ENCODE measurements around the gene USP36.
A peak's percentile ranks its signal among the peaks of the same experiment; 100 is the strongest.
"Not testable (repeated sequence)": the region's sequence is repeated elsewhere in the genome, so short reads cannot be mapped to it uniquely, and the experiment has no call there.

Gene USP36

DNA sequence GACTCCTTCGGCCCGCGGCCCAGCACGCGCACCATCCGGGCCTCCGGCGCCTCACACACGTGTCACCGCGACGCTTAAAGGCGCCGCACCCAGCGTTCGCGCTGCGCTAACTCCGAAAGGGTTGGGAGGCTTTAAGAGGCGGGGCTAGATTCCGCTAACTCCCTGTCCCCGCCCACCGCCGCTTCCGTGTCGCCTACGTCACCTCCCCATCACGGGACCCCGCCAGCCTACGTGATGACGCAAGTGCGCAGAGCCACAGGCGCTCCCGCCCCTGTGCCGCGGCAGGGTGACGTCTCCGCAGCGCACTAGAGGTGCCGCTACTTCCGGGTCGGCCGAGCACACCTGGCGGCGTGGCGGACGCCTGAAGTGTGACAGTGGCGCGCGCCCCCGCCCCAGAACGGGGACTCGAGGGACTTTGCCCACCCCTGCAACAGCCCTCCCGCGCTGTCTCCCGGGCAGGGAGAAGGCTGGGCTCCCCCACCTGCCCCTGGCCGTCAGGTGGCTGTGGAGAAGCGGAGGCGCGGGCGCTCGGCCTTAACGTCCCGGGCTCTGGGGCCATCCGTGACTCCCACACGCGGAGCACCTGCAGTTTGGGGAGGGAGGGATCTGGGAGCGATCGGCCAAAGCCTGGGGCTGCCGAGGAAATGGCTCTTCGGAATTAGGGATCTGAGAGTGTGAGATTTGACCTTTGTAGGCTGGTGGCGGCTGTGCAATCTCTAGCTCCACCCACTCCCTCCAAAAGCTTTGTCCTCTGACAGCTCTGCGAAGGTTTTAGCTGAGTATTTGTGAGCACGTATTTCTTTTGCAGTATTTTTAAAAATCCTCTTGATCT lies at the start of gene USP36:
Gene USP36 (minus strand): TSS at position 35 of the 832 bp plus-strand sequence. CDS start 4,451 bp downstream, outside the sequence.
- peak; percentile 97 for DNase-seq

DNA sequence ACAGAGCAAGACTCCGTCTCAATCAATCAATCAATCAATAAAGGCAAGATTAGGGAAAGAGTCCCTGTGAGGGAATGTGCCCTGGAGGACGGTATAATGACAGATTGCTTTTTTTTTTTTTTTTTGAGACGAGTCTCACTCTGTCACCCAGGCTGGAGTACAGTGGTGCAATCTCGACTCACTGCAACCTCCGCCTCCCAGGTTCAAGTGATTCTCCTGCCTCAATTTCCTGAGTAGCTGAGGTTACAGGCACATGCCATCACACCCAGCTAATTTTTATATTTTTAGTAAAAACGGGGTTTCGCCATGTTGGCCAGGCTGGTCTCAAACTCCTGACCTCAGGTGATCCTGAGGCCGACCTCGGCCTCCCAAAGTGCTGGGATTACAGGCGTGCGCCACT lies 49.5 kb upstream of the USP36 start:
- DNase-seq: not testable (repeated sequence)

- no peak for DNase-seq
Observed at GRCh38 chr17:78889531-78889930, 48.9 kb upstream of the USP36 start.

DNA sequence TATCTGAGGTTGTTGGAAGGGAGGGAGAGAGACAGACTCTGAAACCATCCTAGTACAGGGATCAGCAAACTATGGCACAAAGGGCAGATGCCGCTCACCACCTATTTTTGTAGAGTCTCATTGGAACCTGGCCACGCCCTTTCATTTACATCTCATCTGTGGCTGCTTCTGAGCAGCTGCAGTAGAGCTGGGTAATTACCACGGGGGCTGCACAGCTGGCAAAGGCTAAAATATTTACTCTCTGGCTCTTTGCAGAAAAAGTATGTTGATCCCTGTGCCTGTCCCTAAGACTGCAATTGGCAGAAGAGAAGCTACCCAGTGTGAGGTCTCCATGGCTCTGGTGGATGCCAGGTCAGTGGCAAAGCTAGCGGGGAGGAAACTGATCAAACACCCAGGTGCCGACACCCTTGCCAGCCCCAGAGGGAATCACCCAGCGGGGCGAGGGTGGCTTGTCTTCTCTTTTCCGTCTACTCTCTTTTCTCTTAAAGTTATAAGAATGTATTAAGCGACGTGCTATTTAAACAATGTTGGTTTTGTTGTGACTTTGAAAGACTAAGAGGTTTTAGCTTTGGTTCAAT lies 48.4 kb upstream of the USP36 start:
- peak; percentile 16 for DNase-seq

DNA sequence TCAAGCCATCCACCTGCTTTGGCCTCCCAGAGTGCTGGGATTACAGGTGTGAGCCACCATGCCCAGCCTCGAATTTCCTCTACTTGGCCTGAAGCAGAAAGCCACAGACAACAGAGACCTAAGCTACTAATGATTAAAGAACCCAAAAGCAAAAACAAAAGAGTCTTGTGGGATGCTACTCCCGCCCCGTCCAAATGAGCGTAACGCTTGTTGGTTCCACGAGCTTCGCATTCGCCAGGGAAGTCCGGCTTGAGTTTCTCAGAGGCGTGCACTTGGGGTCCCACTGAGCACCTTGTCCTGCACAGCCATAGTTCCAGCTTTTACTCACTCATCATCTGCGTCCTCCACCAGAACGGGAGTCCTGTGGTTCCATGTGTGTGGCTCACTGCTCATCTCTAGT lies 46.3 kb upstream of the USP36 start:
- DNase-seq: no peak

DNA sequence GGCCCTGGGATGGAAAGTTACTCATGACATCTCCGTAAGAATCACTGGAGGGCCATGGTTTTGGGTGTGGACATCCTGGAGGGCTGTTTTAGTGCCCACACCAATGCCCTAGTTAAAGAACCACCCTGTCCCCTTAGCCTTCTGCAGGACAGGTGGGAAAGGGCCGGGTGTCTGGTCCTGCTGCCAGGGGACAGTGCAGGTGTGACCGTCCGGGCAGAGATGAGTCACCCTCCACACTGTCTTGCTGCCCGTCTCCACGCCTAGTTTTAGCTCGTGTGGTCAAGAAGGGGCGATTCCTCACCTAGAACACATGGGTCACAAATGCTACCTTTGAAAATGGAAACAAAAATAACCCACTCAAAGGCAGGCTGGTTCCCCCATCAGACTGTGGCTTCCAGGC lies 45.3 kb upstream of the USP36 start:
- DNase-seq: no peak

GRCh38 chr17:78884876-78885667 lies 44.5 kb upstream of the USP36 start:
- no peak for DNase-seq

GRCh38 chr17:78884148-78884825 lies 43.7 kb upstream of the USP36 start:
- no peak for DNase-seq

DNA sequence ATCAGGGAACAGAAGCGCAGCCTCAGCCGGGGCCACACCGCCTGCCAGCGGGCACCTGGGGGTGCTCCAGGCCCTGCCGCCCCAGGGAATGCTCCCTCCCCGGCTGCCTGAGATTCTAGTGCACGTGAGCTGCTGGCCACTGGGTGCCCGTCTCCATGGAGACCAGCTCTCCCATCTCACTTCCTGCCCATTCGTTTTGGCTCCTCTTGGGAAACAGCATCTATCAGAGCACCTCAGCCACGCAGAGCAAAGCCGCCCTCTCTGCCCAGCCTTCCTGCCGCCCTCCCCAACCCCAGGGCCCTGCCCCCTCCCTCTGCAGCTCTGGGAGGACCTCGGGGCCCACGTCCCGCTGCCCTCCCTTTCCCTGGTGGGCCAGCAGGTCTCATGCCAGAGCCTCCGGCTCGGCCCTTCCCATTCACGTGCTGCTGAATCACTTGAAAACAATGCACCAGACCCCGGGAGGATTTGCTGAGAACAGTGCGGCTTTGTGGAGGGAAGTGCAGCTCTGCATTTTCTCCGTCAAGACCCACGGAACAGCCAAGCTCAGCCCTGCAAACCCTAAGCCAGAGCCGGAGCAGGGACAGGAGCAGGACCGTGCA lies 43.0 kb upstream of the USP36 start:
- no peak for DNase-seq

GRCh38 chr17:78883089-78883532 lies 42.5 kb upstream of the USP36 start:
- no peak for DNase-seq

DNA sequence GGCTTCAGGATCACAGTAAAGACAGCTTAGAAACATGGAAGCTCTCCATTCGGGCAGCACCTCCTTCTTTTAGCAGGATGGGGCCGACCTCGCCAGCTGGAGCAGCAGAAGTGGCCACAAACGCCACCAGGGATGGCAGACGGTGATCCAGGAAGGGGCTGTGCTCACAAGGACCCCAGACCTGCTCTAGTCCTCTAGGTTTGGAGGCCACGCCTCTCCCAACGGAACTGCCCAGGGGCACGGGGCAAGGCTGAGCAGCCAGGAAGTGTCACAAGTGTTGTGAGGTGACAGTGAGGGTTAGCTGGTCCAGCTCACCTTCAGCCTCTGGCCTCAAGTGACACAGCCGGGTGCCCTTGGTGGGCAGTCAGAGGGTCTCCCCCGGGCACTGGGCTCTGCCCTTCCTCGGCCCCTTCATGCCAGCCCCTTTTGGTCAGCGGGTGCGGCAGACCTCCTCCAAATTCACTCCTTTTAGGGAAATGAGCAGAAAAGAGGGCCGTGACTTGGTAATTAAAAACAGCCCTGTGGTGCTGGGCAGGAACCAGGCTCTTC lies 42.0 kb upstream of the USP36 start:
- DNase-seq: no peak

GRCh38 chr17:78879635-78880186 lies 39.1 kb upstream of the USP36 start:
- peak; percentile 85 for DNase-seq

DNA sequence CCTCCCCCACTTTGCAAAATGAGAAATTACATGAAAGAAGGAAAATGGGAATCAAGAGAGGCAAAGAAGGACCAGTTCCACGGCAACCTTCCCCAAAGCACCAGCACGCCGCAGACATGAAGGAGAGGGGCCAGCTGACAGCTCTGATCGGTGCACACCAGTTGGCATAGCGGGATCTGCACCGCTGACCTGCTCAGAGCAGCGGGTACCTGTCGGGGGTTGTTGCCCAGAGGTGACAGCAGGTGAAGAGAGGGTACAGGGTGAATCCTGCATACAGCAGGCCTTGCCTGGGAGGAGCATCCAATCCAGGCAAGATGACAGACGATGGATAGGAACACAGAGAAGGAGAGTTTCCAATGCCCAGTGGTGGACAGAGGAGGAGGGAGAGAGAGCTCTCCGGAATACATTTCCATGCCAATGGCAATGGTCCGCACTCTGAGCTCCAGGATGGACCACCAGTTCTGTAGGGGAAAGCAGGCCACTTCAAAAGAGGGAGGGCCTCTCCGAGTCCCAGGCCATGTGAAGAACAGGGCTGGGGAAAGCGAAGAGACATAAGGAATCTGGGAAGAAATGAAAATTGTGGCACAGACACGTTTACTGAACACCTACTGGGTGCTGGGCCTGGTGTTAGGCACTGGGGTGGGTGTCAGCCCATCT lies 38.4 kb upstream of the USP36 start:
- DNase-seq: peak; percentile 19

DNA sequence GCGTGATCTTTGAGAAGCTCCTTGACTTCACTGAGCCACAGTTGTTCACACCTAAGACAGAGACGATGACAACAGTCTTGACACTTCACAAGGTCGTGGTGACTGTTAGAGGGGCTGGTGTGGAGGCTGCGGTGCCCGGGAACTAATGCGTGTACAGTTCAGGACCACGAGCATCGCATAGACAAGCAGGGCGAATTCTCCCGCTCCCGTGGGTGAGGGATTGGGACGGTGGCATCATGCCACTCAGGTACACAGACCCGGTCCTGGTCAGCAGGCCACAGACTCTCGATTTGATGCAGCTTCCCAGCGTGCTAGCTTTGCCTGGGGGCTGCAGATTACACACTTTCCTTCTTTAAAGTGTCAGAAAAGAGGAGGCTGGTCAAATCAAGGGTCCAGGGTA lies 37.6 kb upstream of the USP36 start:
- DNase-seq: no peak

DNA sequence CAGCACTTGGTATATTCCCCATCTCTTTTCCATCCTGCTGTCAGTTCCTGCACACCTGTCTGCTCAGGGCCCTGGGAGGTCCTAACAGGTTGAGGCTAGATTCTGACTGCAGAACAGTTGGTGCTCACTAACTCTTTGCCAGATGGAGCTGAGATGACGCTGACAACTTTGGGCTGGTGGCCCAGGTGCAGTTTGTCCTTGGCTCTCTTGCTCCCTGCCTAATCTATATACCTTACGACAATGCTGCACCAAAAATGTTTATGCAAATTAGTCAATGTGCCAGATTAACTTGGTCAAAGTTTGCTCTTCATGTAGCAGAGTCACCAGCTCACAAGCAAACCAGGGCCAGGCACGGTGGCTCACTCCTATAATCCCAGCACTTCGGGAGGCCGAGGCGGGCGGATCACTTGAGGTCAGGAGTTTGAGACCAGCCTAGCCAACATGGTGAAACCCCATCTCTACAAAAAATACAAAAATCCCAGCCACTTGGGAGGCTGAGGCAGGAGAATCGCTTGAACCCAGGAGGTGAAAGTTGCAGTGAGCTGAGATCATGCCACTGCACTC lies 36.4 kb upstream of the USP36 start:
- DNase-seq: peak; percentile 98

DNA sequence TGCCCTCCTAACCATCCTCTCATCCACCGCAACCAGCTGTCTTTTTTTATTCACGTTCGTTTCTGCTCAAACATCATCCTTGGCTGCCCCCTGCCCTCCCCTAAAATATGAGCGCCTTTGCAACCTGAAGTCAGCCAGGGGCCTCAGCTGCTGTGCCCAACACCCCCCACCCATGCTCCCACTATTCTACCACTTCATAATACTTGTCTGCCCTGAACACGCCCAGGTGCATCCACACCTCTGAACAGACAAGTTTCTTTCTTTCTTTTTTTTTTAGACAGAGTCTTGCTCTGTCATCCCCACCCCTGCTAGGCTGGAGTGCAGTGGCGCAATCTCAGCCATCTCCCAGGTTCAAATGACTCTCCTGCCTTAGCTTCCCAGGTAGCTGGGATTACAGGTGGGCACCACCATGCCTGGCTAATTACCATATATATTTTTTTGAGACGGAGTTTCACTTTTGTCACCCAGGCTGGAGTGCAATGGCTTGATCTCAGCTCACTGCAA lies 35.5 kb upstream of the USP36 start:
- DNase-seq: no peak

DNA sequence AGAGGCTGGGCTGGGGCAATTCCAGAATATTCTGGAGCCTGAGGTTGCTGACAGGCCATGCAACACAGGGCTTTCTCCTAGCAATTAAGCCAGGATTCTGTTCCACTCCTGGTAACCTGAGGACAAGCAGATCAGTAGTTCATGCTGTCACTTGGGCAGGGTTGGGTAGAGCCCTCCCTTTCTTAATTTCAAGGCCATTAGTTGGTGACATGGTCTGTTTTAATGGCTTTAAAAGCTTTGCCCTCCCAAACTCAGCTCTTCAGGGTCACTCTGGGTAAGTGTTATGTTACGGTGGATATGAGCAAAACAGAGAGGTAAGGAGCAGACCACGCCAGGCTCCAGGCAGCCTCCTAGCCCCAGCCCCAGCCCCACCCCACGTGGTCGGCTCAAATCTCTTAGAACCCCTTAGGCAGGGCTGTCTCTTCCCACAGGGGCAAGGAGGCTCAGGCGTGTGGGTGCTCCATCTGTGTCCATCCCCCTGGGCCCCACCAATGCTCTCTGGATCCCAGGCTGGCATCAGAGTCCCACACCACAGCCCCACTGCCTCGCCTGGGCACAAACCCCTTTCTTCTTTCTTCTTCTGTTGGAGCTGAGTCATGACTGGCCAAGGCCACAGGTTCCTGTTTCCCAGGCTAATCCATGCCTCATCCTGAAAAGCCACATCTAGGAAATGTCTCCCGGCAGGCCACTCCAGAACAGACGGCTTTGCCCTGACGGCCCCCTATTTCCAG lies 34.9 kb upstream of the USP36 start:
- DNase-seq: no peak

DNA sequence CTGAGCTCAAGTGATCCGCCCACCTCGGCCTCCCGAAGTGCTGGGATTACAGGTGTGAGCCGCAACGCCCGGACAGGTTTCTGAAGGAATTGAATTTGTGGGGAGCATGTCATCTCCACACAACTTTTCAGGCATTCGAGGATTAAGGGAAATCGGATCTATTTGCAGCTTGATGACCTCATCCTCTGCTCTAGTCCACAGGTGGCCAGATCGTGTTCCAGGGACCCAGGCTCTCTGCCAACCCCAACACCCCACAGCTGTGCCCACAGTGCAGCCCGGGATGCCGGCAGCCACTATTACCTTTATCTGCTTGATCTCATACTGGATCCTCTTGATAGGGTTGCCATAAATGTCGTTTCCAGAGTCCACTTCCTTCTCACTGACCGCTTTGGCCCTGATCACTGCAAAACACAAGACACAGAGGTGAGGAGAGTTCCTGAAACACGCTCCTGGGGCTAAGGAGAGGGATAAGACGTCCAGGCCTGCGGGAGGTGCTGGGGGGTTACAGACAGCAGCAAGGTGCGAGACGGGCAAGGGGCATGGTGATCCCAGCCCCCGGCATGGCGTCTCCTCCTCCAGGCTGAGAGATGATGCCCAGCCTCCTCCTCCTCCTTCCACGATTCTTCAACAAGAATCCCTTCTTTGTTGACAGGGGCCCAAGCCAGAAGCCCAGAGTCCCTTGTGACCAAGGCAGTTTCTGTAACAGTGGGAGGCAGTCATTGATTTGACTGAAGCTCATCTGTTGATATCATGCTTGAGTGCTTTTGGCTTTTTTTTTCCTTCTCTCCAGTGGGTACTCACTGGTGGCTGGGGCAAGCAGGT lies 33.1 kb upstream of the USP36 start:
- DNase-seq: peak; percentile 94

- no peak for DNase-seq
Observed at GRCh38 chr17:78872486-78872885, 31.9 kb upstream of the USP36 start.
